GM10248 (cell line): ENCODE data around the gene NIPBL.

ENCODE experiments used
- CTCF ChIA-PET: fragments of 300-600 bp; sonication (Branson Sonifier 250); formaldehyde crosslinking; extraction: SDS; loops from one replicate; lab custom pipeline; 2021; ENCODE audit warnings: antibody characterized with exemption; lab: Yijun Ruan, JAX
- POLR2A ChIA-PET: fragments of 350-650 bp; sonication (Branson Sonifier 250); formaldehyde crosslinking; extraction: SDS; loops from one replicate; lab custom pipeline; 2020; ENCODE audit warnings: antibody characterized with exemption; lab: Yijun Ruan, JAX
- DNase-seq: peaks from one replicate; pipeline ENCODE4 v3.0.0; 2012; ENCODE audit errors: extremely low spot score
- TF ChIP-seq, protein P1 (sequence below): IDR thresholded peaks from 2 replicates; pipeline ENCODE4 v1.5.1; 2012; ENCODE audit warnings: mild to moderate bottlenecking, low read depth; ENCODE audit errors: extremely low read depth, missing control alignments, control extremely low read depth

Gene NIPBL

DNA sequence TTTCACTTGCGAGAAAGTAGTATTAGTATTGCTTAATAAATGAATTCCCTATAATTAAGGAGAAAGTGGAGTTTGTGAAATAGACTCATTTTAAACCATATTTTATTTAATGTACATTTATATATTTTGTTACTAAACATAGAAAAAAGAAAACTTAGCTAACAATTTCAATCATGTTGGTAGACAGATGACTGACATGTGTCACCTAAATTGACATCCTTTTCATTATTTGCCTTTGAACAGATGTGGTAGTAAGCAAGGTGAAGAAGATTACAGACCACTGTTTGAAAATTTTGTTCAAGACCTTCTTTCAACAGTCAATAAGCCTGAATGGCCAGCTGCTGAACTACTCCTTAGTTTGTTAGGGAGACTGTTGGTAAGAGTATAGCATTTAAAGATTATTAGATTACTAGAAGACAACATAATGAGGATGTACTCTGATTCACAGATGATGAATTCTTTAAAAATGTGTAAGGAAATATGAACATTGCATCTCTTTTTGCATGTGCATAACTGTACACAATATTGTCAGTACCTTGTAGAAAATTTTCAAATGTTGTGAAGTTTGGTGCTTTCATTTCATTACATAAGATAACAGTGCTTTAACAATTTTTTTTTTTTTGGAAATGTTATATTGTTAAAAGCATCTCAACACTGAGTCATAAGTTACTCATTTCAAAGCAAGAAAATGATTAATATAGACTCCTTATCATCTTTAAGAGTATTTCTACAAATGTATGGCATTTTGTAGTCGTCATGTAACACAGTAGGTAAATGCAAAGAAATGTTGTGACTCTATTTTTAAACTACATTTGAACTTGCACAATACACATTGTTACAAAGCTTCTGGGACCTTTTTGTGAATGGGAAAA, 139.5 kb downstream of the NIPBL start:
- POLR2A ChIA-PET, result no interaction called here
- DNase-seq, result no peak
- CTCF ChIA-PET, result interaction anchor here (1.5 kb wide), 1 partner anchor 287 kb away, joined by 3 read pairs; no protein-coding TSS in a partner anchor
- TF ChIP-seq, protein P1, sequence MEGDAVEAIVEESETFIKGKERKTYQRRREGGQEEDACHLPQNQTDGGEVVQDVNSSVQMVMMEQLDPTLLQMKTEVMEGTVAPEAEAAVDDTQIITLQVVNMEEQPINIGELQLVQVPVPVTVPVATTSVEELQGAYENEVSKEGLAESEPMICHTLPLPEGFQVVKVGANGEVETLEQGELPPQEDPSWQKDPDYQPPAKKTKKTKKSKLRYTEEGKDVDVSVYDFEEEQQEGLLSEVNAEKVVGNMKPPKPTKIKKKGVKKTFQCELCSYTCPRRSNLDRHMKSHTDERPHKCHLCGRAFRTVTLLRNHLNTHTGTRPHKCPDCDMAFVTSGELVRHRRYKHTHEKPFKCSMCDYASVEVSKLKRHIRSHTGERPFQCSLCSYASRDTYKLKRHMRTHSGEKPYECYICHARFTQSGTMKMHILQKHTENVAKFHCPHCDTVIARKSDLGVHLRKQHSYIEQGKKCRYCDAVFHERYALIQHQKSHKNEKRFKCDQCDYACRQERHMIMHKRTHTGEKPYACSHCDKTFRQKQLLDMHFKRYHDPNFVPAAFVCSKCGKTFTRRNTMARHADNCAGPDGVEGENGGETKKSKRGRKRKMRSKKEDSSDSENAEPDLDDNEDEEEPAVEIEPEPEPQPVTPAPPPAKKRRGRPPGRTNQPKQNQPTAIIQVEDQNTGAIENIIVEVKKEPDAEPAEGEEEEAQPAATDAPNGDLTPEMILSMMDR, result no peak

DNA sequence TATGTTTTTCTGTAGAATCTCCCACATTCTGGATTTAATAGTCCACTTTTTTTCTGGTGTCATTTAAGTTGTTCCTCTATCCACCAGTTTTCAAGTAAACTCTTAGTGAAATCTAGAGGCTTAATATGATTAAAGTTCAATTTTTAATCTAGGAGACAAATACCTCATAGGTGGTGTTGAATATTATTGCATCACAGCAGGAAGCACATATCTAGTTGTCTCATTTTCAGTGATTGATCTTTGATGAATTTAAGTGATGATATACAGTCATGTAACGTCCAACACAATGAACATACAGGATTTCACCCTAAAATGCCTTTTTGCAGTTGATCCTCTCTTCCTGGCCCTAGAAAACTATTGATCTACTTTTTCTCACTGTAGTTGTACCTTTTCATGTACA, 152.3 kb downstream of the NIPBL start:
- POLR2A ChIA-PET, result no interaction called here
- no peak for DNase-seq
- TF ChIP-seq, protein P1, result no peak
- CTCF ChIA-PET, result no interaction called here

DNA sequence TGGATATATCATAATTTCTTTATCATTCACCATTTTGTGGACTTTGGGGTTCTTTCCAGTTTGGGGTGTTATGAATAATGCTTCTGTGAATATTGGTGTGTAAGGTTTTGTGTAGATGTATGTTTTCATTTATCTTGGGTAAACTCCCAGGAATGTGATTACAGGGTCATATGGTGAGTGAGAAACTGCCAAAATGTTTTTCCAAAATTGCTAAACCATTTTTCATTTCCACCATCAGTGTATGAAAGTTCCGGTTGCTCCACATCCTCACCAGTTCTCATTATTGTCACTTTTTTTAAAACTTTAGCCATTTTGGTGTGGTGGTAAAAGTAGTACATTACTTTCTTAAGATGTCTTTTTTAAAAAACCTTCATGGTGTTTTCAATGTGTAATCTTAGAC, 152.9 kb downstream of the NIPBL start:
- no peak for DNase-seq
- TF ChIP-seq, protein P1, result no peak
- POLR2A ChIA-PET, result no interaction called here
- CTCF ChIA-PET, result no interaction called here

DNA sequence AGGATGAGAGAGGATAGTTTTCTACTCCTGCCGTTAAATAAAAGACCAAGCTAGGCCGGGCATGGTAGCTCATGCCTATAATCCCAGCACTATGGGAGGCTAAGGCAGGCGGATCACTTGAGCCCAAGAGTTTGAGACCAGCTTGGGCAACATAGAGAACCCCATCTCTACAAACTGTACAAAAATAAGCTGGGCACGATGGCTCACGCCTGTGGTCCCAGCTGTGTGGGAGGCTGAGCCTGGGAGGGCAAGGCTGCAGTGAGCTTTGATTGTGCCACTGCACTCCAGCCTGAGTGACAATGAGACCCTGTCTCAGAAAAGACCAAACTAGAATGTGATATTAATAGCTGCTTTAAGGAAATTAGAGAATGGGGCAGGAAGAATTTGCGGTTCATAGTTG, 158.4 kb downstream of the NIPBL start:
- ChIA-PET CTCF (interaction anchor here (0.8 to 2.2 kb wide), 7 partner anchors 9 to 295 kb away, joined by 3 to 7 read pairs (median 3); no protein-coding TSS in a partner anchor), POLR2A (interaction anchor here (0.6 kb wide), 1 partner anchor 170 kb away, joined by 4 read pairs; no protein-coding TSS in a partner anchor)
- no peak for DNase-seq
- TF ChIP-seq, protein P1, result no peak

DNA sequence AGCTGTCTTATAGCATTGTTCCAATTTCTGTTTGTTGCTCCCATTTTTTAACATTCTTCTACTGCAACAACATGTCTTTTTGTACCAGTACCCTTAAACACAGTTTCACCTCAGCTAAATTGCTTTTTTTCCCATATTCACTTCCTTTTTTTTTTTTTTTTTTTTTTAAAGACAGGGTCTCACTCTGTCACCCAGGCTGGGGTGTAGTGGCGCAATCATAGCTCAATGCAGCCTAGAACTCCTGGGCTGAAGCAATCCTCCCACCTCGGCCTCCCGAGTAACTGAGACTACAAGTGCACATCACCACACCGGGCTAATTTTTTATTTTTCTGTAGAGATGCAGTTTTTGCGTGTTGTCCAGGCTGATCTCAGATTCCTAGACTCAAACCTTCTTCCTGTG, 161.3 kb downstream of the NIPBL start:
- ChIA-PET POLR2A (no interaction called here), CTCF (interaction anchor here (1.2 to 1.5 kb wide), 2 partner anchors 11 to 27 kb away, joined by 3 read pairs; no protein-coding TSS in a partner anchor)
- TF ChIP-seq, protein P1, result no peak
- DNase-seq, result no peak

DNA sequence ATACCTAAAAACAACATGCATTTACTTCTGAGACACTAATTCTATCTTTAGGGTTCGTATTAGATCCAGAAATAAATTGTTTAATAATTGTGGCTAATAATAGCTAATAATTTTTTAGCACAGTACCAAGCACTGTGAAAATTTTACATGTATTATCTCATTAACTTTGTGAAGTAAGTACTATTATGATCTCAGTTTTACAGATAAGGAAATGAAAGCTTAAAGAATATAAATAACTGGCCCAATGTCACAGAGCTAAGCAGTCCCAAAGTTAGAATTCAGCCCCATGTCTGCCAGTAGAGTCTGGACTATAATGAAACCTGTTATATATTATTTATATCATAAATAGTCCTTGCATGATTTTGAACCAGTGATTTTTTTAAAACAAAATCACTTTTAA, 163.3 kb downstream of the NIPBL start:
- CTCF ChIA-PET, result interaction anchor here (1.0 to 1.4 kb wide), 2 partner anchors 14 to 18 kb away, joined by 4 to 6 read pairs; no protein-coding TSS in a partner anchor
- no peak for DNase-seq
- POLR2A ChIA-PET, result no interaction called here
- TF ChIP-seq, protein P1, result no peak
